Glutamatergic neuron (in vitro differentiated cells): ENCODE data around the gene KASH5. TPM values are rescaled to one million over a fixed set of nuclear protein-coding genes. Genes with fewer than 3 reads are reported as not detected.
"Not testable (repeated sequence)": the region's sequence is repeated elsewhere in the genome, so short reads cannot be mapped to it uniquely, and the experiment has no call there.

Experiments used
- DNase-seq: peaks from one replicate; pipeline ENCODE4 v3.0.0; 2022
- H3K27ac Mint-ChIP-seq: one replicate; pipeline ENCODE4 v1.8.0; 2020; ENCODE audit warnings: mild to moderate bottlenecking, mixed read lengths, inconsistent platforms; ENCODE audit not compliant: unreplicated experiment
- H3K27me3 Mint-ChIP-seq: one replicate; pipeline ENCODE4 v1.8.0; 2020; ENCODE audit warnings: mild to moderate bottlenecking, moderate library complexity, mixed read lengths, inconsistent platforms; ENCODE audit not compliant: unreplicated experiment
- H3K36me3 Mint-ChIP-seq: one replicate; pipeline ENCODE4 v1.8.0; 2020; ENCODE audit warnings: mild to moderate bottlenecking, mixed read lengths, inconsistent platforms; ENCODE audit not compliant: unreplicated experiment
- H3K4me1 Mint-ChIP-seq: one replicate; pipeline ENCODE4 v1.8.0; 2020; ENCODE audit warnings: mild to moderate bottlenecking, low read depth, mixed read lengths, inconsistent platforms; ENCODE audit not compliant: unreplicated experiment
- H3K4me3 Mint-ChIP-seq: one replicate; pipeline ENCODE4 v1.8.0; 2020; ENCODE audit warnings: mild to moderate bottlenecking, mixed read lengths, inconsistent platforms; ENCODE audit not compliant: unreplicated experiment
- H3K9me3 Mint-ChIP-seq: one replicate; pipeline ENCODE4 v1.8.0; 2020; ENCODE audit warnings: mild to moderate bottlenecking, moderate library complexity, mixed read lengths, inconsistent platforms; ENCODE audit not compliant: unreplicated experiment
- CTCF ChIP-seq: fragments of 200-600 bp; sonication (generic); IDR thresholded peaks from one replicate; pipeline ENCODE4 v1.5.0; 2021; ENCODE audit not compliant: partially characterized antibody, unreplicated experiment
- total RNA-seq: library from RNA; stranded (reverse); fragmentation: NEBNext Ultra II Directional; extraction: Animal tissue kit (Norgen Biotek cat#: 25700); gene quantifications from one replicate; pipeline ENCODE4 v1.2.1, GENCODE V29; 2021; ENCODE audit not compliant: unreplicated experiment

Gene KASH5
- total RNA-seq, 1 donor from 2014 or later = 0.49 TPM

GRCh38 chr19:49366110-49366509 lies 21.9 kb upstream of the KASH5 start:
- Mint-ChIP-seq H3K9me3 (peaks cover 9% of the 10 kb centered on the region), H3K27ac (no peak overlapping the region), H3K27me3 (peaks cover 5% of the 10 kb centered on the region), H3K4me1 (no peaks in the 10 kb centered on the region), H3K36me3 (peaks cover 4% of the 10 kb centered on the region), H3K4me3 (no peak overlapping the region)
- TF ChIP-seq CTCF = no peak
- DNase-seq = no peak

GRCh38 chr19:49368711-49369358 lies 19.2 kb upstream of the KASH5 start:
- Mint-ChIP-seq H3K27me3 (peaks cover 7% of the 10 kb centered on the region), H3K4me1 (no peaks in the 10 kb centered on the region), H3K9me3 (peaks cover 7% of the 10 kb centered on the region), H3K4me3 (no peak overlapping the region), H3K36me3 (peaks cover 4% of the 10 kb centered on the region), H3K27ac (no peak overlapping the region)
- DNase-seq = no peak
- TF ChIP-seq CTCF = no peak

- DNase-seq = no peak
- H3K4me3 Mint-ChIP-seq = no peak overlapping the region
- no peaks in the 10 kb centered on the region for H3K4me1 Mint-ChIP-seq
- peaks cover 7% of the 10 kb centered on the region for H3K9me3 Mint-ChIP-seq
- TF ChIP-seq CTCF = no peak
- H3K36me3 Mint-ChIP-seq = peaks cover 6% of the 10 kb centered on the region
- H3K27me3 Mint-ChIP-seq = peaks cover 10% of the 10 kb centered on the region
- no peak overlapping the region for H3K27ac Mint-ChIP-seq
Measured at GRCh38 chr19:49371184-49371583, 16.9 kb upstream of the KASH5 start.

GRCh38 chr19:49373174-49373573 lies 14.9 kb upstream of the KASH5 start:
- H3K4me3 Mint-ChIP-seq, DNase-seq, H3K36me3 Mint-ChIP-seq, H3K27ac Mint-ChIP-seq, H3K9me3 Mint-ChIP-seq, H3K4me1 Mint-ChIP-seq: not testable (repeated sequence)
- peaks cover 11% of the 10 kb centered on the region for H3K27me3 Mint-ChIP-seq

- H3K27me3 Mint-ChIP-seq = peaks cover 9% of the 10 kb centered on the region
- no peak for TF ChIP-seq CTCF
- peaks cover 5% of the 10 kb centered on the region for H3K36me3 Mint-ChIP-seq
- H3K4me3 Mint-ChIP-seq = no peak overlapping the region
- peaks cover 1% of the 10 kb centered on the region for H3K9me3 Mint-ChIP-seq
- no peaks in the 10 kb centered on the region for H3K4me1 Mint-ChIP-seq
- DNase-seq = no peak
- H3K27ac Mint-ChIP-seq = no peak overlapping the region
Measured at GRCh38 chr19:49374665-49375434, 13.2 kb upstream of the KASH5 start.
